Astrocyte of the spinal cord (primary cell): ENCODE results near the gene EGFL7.
"Not testable (repeated sequence)": the region's sequence is repeated elsewhere in the genome, so short reads cannot be mapped to it uniquely, and the experiment has no call there.

Experiments used
- DNase-seq: peaks from one replicate; pipeline ENCODE4 v3.0.0; 2011; ENCODE audit warnings: low read depth, low spot score
- H3K4me3 ChIP-seq: 2 replicates; pipeline ENCODE4 v1.5.1; 2011; ENCODE audit warnings: low read depth, mild to moderate bottlenecking, low read length, moderate library complexity
- in situ Hi-C: cut with HindIII; loops from 2 replicates; pipeline ENCODE4 v1.10.0; 2017; ENCODE audit warnings: low sequenced_read_pairs
- TF ChIP-seq, protein P1 (sequence below): IDR thresholded peaks from 2 replicates; pipeline ENCODE4 v1.5.1; 2012; ENCODE audit warnings: low read depth, mild to moderate bottlenecking, low read length, inconsistent platforms

Gene EGFL7

DNA sequence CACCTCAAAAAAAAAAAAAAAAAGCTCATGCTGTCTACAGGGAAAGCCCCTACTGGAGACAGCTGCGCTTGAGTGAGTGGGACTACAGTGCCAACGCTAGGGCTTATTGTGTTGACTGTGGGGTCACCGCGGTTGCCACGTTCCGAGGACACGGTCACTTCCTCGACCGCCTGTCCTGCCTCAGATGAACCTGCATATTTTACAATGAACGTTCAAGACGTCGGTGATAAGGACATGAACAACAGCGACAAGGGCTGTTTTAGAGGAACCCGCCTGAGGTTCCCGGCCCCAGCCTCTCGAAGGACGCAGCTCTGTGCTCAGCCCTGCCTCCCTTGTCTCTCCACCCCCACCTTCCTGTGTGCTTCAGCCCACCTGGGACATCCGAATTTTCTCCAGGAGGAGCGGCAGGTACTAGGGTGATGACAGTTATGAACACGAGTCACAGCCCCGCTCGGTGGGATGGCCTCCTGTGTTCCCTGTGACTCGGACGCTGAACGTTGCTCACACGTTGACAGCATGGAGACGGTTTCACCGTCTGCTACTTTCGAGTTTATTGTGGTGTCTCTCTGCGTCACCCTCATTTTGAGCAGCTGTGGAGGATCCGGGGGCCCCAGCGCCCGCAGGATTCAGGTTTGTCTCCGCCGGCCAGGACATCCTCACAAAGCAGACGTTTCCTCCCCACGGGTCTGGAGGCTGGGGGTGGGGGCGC, 38.4 kb downstream of the EGFL7 start:
- DNase-seq, result no peak
- no peak overlapping the region for H3K4me3 ChIP-seq
- in situ Hi-C loops, result no loop called here
- TF ChIP-seq, protein P1, sequence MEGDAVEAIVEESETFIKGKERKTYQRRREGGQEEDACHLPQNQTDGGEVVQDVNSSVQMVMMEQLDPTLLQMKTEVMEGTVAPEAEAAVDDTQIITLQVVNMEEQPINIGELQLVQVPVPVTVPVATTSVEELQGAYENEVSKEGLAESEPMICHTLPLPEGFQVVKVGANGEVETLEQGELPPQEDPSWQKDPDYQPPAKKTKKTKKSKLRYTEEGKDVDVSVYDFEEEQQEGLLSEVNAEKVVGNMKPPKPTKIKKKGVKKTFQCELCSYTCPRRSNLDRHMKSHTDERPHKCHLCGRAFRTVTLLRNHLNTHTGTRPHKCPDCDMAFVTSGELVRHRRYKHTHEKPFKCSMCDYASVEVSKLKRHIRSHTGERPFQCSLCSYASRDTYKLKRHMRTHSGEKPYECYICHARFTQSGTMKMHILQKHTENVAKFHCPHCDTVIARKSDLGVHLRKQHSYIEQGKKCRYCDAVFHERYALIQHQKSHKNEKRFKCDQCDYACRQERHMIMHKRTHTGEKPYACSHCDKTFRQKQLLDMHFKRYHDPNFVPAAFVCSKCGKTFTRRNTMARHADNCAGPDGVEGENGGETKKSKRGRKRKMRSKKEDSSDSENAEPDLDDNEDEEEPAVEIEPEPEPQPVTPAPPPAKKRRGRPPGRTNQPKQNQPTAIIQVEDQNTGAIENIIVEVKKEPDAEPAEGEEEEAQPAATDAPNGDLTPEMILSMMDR, result no peak

DNA sequence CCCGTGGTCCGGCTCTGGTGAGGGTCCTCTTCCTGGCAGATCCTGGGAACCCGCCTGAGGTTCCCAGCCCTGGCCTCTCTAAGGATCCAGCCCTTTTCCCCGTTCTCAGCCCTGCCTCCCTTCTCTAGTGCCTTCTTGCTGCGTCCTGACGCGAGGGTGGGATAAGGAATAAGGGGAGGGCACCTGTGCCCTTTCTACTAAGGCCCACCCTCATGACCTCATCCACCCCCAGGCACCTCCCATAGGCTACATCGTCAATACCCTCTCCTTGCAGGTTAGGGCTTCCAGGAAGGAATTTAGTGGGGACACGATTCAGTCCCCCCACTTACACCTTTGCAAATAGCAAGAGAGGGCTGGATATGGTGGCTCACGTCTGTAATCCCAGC, 38.9 kb downstream of the EGFL7 start:
- H3K4me3 ChIP-seq, result no peak overlapping the region
- in situ Hi-C loops, result no loop called here
- no peak for DNase-seq
- TF ChIP-seq, protein P1, result no peak

DNA sequence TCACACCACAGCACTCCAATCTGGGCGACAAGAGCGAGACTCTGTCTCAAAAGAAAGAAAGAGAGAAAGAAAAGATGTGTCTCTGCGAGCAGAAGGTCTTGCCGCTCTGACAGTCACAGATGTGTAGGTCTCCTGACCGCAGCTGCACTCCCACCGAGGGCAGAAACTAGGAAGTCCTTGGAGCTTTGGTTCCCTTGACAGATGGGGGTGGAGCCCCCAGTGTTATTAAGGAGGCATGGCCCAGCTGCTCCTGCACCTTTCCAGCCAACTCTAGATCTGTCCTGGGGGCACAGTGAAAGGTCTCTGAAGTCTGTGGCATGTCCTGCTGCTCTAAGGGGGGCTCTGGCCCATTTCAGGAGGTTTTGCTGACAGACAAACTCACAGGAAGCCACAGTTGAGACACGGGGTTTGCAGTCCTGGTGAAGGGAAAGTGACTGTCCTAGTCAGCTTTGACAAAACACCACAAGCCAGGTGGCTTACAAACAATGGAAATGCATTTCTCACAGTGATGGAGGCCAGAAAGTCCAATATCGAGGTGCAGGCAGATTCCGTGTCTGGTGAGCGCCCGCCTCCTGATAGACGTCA, 40.7 kb downstream of the EGFL7 start:
- no peak overlapping the region for H3K4me3 ChIP-seq
- no peak for DNase-seq
- TF ChIP-seq, protein P1, result no peak
- in situ Hi-C loops, result no loop called here

DNA sequence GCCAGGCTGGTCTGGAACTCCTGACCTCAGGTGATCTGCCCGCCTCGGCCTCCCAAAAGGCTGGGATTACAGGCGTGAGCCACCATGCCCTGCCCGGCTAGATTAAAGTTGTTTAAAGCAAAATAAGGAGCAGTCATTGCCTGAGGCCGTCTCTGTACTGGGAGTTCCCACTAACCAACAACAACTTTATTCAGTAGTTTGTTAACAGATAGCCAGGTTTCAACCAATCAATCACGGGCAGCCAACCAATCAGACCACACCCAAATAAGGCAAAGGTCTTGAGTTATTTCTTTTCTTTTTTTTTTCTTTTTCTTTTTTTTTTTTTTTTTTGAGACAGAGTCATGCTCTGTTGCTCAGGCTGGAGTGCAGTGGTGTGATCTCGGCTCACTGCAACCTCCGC, 42.0 kb downstream of the EGFL7 start:
- in situ Hi-C loops, H3K4me3 ChIP-seq: not testable (repeated sequence)

DNA sequence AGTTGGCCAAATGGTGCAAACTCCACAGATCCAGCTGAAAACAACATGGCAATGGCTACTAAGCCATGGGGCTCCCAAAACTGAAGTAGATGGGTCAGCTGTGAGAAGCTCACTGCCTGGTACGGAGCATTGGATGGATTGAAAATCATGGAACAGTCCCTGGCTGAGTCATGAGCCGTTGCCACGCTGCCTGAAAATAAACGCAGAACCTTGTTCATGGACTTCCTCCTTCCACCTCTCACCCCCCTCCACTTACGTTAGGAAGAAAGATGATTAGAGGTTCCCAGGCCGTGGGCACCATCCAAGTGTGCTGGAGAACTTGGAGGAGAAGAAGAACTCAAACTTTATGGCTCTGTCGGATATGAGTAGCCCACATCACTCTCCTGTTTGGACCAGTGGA, 42.8 kb downstream of the EGFL7 start:
- DNase-seq, result no peak
- in situ Hi-C loops, result no loop called here
- TF ChIP-seq, protein P1, result no peak
- H3K4me3 ChIP-seq, result no peak overlapping the region

More for the DNA sequence above, 42.0 kb downstream of the EGFL7 start:
- DNase-seq, result not testable (repeated sequence)

DNA sequence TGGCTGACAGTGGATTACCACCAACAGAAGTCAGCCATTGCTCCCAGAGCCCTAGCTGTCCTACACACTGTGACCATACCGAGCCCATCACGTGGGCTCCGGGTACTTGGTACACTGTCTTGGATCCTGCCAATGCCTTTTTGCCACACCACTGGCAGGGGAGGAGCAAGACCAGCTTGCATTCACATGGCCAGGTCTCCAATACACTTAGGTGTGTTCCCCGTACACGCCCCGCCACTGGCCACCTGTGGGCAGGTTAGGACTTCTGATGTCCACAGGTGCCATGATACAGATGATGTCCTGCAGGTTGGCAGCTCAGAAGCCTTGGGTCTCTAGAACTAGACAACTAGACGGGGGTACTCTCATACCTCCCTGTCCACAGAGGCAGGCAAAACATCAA, 44.3 kb downstream of the EGFL7 start:
- TF ChIP-seq, protein P1, result no peak

DNA sequence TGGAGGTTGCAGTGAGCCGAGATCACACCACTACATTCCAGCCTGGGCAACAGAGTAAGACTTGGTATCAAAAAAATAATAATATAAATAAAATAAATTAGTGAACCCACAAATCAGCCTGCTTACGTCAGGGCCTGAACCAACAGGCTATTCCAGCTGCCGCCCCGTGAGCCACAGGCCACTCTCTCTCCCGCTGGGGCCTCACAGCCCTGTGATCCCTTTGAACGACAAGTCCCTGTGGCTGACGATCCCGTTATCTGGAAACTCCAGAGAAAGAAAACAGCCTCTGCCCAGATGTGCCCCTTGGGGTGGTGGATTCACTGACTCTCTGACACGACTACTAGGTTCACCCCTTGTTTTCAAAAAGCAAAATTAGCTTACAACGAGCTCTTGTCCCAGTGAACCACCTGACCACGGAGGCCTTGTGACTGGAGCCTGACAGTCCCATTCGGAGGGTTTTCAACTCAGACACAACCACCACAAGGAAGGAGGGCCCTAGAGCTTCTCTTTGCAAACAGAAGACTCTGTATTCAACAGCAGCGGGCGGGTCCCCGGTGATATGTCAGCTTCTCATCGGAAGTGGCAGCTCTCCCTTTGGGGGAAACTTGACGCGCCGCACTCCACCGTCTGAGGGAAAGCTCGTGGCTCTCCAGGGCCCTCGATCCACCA, 45.3 kb downstream of the EGFL7 start:
- no peak for DNase-seq
- TF ChIP-seq, protein P1, result no peak
- H3K4me3 ChIP-seq, result no peak overlapping the region
- in situ Hi-C loops, result no loop called here

More for the DNA sequence above, 44.3 kb downstream of the EGFL7 start:
- in situ Hi-C loops, result no loop called here
- H3K4me3 ChIP-seq, result no peak overlapping the region
- DNase-seq, result no peak
